GM12801 (cell line): ENCODE measurements around the gene FAF2.

Experiments
- CTCF ChIP-seq: IDR thresholded peaks from one replicate; pipeline ENCODE4 v1.5.1; 2011; ENCODE audit warnings: control low read depth; ENCODE audit not compliant: insufficient read length; ENCODE audit errors: extremely low read depth

The FAF2 gene

GRCh38 chr5:176425138-176425537 is 23.0 kb upstream of the FAF2 start:
- TF ChIP-seq CTCF: no peak

- no peak for TF ChIP-seq CTCF
Observed at GRCh38 chr5:176425791-176426190, 22.4 kb upstream of the FAF2 start.

GRCh38 chr5:176426876-176427275 is 21.3 kb upstream of the FAF2 start:
- no peak for TF ChIP-seq CTCF

- TF ChIP-seq CTCF: no peak
Observed at GRCh38 chr5:176427971-176428370, 20.2 kb upstream of the FAF2 start.

- TF ChIP-seq CTCF: no peak
Observed at GRCh38 chr5:176429972-176430371, 18.2 kb upstream of the FAF2 start.

GRCh38 chr5:176432707-176433106 is 15.5 kb upstream of the FAF2 start:
- no peak for TF ChIP-seq CTCF

- no peak for TF ChIP-seq CTCF
Observed at GRCh38 chr5:176436656-176437055, 11.5 kb upstream of the FAF2 start.
